ENCODE results near the gene OR10R2.
"Not testable (repeated sequence)": the region's sequence is repeated elsewhere in the genome, so short reads cannot be mapped to it uniquely, and the experiment has no call there.

The OR10R2 gene

DNA sequence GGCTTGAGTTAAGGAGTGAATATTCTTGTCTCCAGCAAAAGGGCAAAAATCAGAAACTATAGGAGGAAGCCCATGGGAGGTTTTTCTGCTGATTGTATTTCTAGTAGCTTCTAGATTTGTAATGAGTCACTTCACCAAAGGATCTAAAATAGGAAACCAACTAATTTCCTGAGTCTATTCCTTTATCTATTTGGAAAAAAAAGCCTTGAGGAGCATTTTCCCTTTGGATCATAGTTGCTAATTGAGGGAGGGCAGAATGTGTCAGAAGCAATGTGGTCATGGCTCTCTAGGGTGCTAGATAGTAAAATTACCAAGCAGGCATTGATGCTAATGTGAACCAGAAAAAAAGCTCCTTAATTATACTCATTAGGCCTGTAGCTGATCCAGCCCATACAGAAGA lies at the start of gene OR10R2:
OR10R2 (plus strand) TSS at position 301 of the 400 bp plus-strand sequence. CDS start 106 bp downstream, outside the sequence.
- DNase-seq = no peak

- DNase-seq = no peak
Observed at GRCh38 chr1:158425027-158425426, 47.0 kb upstream of the OR10R2 start.

- no peak for DNase-seq
Observed at GRCh38 chr1:158426137-158426536, 45.9 kb upstream of the OR10R2 start, which contains the start of gene OR10K2. Gene OR10K2, minus strand, starts transcription at chr1:158426237. Its CDS starts 5,371 bp downstream, at chr1:158420866.

DNA sequence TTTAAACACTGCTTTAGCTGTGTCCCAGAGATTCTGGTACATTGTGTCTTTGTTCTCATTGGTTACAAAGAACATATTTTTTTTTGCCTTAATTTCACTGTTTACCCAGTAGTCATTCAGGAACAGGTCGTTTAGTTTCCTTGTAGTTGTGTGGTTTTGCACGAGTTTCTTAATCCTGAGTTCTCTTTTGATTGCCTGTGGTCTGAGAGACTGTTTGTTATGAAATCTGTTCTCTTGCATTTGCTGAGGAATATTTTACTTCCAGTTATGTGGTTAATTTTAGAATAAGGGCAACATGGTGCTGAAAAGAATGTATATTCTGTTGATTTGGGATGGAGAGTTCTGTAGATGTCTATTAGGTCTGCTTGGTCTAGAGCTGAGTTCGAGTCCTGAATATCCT lies 41.9 kb upstream of the OR10R2 start:
- DNase-seq = not testable (repeated sequence)

- no peak for DNase-seq
Observed at GRCh38 chr1:158434741-158435140, 37.3 kb upstream of the OR10R2 start.

- DNase-seq = no peak
Observed at GRCh38 chr1:158445376-158445775, 26.6 kb upstream of the OR10R2 start.

DNA sequence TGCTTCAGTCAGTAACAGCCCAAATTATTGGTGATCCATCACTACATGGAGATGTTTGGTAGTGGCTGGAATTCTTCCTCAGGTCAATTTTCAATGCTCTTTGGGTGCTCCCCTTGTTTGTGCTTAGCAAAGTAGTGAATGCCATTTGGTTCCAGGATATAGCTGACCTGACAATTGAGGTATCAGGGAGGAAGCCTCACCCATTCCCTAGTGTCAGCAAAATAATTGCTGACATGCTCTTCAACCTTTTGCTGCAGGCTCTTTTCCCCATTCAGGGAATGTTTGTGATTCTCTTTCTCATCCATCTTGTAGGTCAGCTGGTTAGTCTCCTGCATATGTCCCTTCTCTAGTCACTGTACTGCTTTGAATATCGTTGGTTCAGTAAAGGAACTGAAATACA lies 17.5 kb upstream of the OR10R2 start:
- DNase-seq = no peak

DNA sequence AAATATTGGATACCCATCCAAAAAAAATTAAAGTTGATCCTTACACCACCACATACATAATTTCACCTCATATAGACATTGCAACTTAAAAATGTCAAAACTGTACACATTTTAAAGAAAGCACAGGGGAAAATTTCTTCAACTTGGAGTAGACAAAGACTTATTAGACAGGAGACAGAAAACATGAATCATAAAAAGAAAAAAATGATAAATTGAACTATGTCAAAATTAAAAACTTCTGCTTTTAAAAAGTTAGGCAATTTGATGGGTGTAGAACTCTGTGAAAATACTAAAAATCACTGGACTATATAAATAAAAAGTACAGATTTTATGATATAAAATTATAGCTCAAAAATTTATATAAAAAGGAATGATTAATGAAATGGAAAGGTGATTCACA lies 14.8 kb upstream of the OR10R2 start:
- no peak for DNase-seq

GRCh38 chr1:158458263-158458662 lies 13.8 kb upstream of the OR10R2 start:
- no peak for DNase-seq

DNA sequence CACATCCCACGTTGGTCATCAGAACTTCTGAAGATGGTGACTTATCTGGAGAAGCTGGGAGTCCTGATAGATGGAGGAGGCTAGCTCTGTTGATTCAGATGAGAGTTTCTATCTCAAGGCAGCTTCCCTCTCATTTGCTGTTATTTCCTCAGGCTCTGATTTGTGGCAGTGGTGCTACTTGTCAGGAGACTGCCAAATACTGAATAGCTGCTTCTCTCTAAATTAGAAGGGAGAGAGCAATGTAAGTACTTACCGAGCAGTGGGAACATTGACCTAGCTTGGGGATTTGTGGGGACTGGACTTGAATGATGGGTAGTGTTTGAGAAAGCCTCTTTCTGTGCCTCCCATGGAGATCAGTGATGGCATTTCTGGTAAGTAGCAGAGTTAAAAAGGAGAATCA lies 10.5 kb upstream of the OR10R2 start, which contains the start of gene OR10K1:
OR10K1 (plus strand) TSS at position 301 of the 400 bp plus-strand sequence. CDS start 3,728 bp downstream, outside the sequence.
- no peak for DNase-seq

DNA sequence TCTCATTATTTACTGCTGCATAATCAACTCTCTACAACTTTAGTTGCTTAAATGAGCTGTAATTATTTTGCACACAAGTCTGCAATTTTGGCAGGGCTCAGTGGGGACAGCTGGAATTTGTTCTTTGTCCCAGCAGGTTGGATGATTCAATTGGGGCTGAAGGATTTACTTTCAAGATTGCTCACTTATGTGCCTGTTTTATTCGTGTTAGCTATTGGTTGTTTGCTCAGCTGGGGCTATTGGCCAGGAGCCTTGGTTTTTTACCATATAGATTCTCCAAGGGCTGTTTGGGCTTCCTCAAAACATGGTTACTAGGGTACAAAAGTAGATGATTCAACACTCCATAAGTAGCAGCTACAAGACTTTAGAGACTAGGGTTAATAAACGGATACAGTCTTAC lies 13.4 kb downstream of the OR10R2 start:
- peak; percentile 76 to 81 for DNase-seq

GRCh38 chr1:158491316-158491715 lies 19.3 kb downstream of the OR10R2 start:
- no peak for DNase-seq

- no peak for DNase-seq
Observed at GRCh38 chr1:158493054-158493453, 21.0 kb downstream of the OR10R2 start.

- DNase-seq = no peak
Observed at GRCh38 chr1:158494796-158495195, 22.8 kb downstream of the OR10R2 start.

- no peak for DNase-seq
Observed at GRCh38 chr1:158496374-158496773, 24.4 kb downstream of the OR10R2 start.

GRCh38 chr1:158506369-158506987 lies 34.5 kb downstream of the OR10R2 start:
- no peak for DNase-seq

DNA sequence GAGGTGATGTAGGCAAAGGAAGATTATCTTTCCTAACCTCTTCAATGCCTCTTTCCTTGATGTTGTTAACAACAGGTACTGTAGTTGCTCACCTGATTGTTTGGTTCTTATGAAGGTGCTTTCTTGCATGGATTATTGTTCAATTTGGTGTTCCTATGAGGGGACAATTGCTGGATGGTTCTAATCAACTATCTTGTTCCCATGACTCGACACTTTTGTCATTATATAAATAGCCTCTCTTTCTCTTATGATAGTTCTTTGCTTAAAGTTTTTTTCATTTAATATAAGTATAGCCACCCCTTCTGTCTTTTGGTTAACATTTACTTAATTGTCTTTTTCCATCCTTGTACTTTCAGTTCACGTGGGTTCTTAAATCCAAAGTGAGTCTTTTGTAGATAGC lies 35.5 kb downstream of the OR10R2 start:
- DNase-seq = no peak

DNA sequence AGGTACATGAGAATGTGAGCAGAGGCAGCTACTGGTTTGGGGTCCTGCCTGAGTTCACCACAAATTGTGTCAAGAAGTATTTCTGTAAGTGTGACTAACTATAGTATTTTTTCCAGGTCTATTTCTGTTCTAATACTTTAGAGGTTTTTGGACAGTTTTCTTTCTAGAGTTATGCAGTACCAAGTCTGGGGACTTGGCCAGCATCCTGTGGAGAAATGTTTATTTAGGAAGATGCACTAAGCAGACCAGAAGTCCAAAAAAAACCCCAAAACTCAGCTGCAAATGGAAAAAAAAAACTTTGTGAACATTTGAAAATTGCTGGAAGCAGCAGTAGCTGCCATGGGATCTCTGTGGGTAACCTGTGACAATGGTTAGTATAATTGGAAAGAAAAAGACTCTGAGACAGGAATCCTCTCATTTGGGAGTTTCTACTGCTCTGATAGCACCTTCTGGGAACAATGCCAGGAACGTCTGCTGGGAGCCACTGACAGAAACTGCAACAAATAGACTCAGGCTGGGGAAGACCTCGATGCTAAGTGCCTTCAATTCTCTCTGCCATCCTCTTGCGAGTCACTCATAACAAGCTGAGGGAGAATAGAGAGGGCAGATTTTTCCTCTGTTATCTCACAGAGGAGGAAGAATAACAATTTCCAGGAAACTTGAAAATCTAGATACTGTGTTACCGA lies 37.6 kb downstream of the OR10R2 start:
- no peak for DNase-seq

DNA sequence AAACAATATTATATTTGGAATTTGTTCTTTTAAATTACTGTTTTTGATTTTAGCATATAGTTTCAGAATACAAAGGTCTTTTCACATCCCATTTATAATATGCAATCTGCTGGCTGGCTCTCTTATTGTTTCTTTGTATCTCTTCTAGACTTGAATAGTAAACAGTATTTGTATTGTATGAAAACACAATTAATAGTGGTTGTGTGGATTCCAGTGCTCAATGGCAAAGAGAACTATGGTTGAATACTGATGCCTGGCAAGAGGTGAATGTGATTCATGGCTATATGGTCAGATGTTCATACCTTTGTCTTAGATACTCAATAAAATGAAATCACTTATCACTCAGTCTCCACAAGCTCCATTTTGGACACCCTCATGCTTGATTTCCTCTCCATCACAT lies 44.9 kb downstream of the OR10R2 start:
- DNase-seq = no peak

DNA sequence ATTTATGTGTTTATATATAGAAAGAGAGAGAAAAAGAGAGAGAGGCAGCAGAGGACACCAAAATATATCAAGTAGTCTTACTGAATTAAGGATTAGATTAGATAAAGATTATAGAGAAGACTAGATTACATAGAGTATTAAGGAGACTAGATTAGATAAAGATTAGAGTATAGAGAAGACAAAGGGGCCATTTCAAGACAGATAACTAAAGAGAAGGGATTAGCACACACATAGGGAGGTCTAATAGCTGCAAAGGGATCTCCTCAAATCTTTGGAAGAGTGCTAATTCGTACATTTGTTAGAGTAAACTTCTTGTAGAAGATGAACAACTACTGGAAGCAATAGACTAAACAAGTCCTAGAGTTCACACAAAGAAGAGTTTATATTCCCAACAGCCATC lies 48.0 kb downstream of the OR10R2 start:
- no peak for DNase-seq

- no peak for DNase-seq
Observed at GRCh38 chr1:158520955-158521665, 49.1 kb downstream of the OR10R2 start.

DNA sequence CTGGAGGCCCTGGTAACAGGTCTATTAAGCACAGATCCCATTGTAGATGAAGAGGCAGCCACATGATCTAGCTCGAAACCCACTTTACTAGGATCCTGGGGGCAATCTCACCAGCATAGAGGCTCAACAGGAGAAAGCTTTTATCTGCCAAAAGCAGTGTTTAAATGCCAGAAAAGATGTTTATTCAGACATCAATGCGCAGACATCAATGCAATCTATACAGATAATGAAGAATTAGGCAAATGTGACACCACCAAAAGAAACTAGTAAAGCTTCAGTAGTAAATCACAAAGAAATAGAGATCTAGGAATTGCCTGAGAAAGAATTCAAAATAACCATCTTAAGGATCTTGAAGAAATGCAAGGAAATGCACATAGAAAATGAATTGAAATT lies 49.6 kb downstream of the OR10R2 start:
- no peak for DNase-seq

DNA sequence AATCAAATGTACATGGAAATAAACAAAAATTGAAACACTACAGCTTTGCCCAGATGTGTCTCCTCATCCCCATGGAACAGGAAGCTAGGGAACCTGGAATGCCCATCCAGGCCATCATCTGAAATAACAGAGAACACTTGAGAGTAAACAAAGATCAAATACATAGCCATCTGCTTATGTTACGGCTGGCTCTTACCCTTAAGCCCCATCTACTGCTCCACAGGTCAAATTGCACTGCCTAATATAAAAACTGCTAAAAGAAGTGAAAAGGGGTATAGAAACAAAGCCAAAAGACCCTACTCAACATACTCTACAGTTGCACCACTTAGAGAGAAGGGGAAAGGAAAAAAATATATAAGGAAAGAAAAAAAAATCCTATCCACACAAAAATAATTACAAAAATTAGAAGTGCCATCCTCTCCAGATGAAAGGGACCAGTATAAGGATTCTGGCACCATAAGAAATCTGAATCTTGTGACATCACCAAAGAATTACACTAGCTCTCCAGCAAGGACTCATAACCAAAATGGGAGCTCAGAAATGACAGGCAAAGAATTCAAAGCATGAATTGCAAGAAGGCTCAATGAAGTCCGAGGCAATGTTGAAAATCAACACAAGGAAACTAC lies 55.3 kb downstream of the OR10R2 start:
- no peak for DNase-seq
